HG02759 (cell line): ENCODE results near the gene C19orf33.
"Not testable (repeated sequence)": the region's sequence is repeated elsewhere in the genome, so short reads cannot be mapped to it uniquely, and the experiment has no call there.

ENCODE experiments used
- ATAC-seq: cut with Tn5 transposase; IDR thresholded peaks from one replicate; pipeline ENCODE4 v1.9.1; 2021; ENCODE audit warnings: mild to moderate bottlenecking, moderate library complexity; ENCODE audit not compliant: unreplicated experiment

C19orf33 gene

DNA sequence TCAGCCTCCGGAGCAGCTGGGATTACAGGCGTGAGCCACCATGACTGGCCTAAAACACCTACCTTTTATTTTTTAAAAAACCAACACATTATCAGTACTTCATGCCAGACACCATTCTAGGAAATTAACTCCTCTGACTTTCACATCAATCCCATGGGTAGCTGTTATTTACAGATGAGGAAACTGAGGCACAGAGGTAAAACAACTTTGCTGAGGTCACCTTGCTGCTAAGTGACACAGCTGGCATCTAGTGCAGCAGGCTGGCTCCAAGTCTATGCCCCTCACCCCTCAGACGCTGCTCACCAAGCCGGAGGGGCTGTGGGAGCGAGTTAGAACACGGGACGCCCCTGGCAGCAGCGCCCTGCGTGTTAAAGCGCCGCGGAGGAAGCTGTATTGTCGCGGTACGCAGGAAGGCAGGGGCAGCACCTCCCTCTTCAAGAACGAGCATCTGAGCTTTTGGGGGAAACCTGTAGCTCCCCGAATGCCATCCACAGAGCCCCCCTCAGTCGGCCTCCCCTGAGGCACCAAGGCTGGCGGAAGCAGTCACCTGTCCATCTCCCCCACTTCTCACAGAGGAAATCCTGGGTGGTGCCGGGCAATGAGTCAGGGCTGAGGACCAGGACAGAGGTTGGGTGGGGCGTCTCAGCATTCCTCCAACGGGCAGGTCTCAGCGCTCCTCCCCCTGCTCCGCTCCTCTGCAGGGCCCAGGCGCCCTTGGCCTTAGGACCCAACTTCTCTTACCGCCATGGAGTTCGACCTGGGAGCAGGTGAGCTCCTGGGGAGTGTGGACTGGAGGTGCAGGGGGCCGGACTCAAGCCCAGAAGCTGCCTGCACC is at the start of gene C19orf33:
C19orf33 (plus strand) TSS at position 735 of the 835 bp plus-strand sequence; CDS start at position 746, 11 bp downstream.
- no peak for ATAC-seq

DNA sequence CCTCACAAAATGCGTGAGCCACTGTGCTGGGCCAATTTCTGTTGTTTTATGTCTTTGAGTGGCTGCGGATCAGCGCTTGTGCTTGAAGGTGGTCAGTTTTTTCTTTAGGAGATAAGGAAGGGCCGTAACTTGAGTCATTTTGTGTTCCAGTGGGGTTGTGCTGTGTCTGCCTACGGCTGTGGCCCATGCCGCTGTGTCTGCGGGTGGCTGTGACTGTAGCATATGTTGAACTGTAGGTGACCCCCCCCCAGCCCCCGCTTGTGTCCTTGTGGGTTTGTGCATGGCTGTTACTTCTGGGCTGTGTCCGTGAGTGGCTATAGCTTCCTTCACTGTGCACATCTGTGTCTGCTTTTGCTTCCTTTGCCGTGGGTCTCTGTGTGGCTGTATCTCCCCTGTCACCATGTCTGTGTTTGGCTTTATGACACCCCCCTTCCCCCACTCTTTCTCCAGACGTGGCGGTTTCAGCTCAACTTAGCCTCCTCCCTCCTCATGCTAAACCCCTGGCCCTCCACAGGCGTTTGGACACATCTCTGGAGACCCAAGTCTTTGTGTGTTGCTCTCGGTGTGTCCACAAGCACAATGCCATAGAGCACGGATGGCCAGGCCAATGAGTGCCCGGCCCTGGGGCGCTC is 48.6 kb upstream of the C19orf33 start:
- no peak for ATAC-seq

DNA sequence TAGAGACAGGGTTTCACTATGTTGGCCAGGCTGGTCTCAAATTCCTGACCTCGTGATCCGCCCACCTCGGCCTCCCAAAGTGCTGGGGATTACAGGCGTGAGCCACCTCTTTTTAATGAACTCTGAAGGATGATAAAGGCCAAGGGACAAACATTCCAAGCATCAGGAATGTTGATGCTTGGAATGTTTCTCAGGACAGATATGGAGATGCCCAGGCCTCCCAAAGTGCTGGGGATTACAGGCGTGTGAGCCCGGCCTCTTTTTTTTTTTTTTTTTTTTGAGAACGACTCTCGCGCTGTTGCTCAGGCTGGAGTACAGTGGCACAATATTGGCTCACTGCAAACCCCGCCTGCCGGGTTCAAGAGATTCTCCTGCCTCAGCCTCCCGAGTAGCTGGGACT is 42.1 kb upstream of the C19orf33 start:
- ATAC-seq = not testable (repeated sequence)

DNA sequence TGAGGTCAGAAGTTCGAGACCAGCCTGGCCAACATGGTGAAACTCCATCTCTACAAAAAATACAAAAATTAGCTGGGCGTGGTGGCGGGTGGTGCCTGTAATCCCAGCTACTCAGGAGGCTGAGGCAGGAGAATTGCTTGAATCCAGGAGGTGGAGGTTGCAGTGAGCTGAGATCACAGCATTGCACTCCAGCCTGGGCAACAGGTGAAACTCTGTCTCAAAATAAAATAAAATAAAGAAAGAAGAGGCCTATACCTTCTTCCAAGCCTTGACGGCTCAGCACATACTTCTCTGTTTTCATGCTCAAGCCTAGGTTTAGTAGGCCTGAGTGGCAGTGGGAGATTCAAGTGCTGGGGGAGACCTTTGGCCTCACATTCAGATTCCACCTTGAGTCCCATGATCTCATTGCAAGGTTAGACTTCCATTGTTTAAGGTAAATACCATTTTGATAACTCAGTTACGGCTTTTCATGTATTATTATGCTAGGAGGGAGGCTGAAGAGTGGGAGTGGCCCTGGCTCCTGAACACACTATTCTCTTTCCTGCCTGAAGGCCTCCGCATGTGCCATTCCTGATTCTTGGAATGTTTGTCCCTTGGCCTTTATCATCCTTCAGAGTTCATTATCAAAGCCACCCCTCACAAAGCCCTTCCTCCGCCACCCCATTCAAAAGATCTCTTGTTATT is 41.3 kb upstream of the C19orf33 start:
- ATAC-seq = no peak

DNA sequence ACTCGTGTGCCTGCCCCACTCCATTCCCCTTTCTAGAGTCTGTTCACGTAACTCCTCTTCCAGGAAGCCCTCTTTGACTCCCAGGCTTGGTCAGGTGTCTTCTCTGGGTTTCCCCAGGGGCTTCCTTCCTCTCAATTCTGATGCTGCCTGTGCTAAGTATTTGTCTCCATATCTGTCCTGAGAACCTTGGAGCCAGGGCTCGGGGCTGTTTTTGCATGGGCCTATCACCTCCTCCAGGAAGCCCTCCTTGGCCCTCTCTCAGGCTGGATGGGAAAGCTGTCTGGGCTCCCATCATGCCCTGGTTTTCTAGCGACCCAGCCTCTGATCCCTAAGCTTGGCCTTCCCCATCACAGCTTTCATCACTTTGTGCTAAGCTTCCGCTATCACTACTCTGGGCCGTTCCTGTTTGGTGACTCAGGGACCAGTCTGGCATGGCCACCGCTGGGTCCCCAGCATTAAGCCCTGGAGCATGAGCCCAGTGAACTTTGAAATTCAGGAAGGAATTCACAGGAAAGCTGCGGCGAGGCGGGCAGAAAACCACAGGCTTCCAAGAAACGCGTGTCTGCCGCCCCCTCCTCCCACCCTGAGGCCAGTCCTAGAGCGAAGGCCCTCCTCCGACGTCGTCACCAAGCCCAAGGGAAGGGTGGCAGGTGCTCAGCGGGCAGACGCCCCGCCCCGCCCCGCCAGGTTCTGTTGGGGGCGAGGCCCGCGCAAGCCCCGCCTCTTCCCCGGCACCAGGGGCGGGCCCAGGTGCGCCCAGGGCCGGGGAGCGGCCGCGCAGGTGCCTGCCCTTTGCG is 40.2 kb upstream of the C19orf33 start:
- ATAC-seq = peak; percentile 74

DNA sequence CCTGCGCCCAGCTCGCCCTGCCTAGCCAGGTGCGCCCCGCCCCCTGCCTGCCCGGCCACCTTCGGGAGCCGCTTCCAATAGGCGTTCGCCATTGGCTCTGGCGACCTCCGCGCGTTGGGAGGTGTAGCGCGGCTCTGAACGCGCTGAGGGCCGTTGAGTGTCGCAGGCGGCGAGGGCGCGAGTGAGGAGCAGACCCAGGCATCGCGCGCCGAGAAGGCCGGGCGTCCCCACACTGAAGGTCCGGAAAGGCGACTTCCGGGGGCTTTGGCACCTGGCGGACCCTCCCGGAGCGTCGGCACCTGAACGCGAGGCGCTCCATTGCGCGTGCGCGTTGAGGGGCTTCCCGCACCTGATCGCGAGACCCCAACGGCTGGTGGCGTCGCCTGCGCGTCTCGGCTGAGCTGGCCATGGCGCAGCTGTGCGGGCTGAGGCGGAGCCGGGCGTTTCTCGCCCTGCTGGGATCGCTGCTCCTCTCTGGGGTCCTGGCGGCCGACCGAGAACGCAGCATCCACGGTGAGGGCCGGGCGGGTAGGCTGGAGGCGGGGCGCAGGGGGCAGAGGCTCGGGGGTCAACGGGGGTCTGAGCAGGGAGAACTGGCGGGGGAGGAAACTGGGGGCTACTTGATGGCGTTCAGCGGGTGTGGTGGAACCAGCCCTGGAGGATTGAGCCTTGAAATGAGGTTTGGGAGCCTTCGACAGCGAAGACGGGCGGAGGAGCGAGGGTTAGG is 39.4 kb upstream of the C19orf33 start, which contains the start of gene SPINT2:
SPINT2 (plus strand) TSS at position 88 of the 727 bp plus-strand sequence; CDS start at position 408, 320 bp downstream.
- peak; percentile 43 for ATAC-seq

DNA sequence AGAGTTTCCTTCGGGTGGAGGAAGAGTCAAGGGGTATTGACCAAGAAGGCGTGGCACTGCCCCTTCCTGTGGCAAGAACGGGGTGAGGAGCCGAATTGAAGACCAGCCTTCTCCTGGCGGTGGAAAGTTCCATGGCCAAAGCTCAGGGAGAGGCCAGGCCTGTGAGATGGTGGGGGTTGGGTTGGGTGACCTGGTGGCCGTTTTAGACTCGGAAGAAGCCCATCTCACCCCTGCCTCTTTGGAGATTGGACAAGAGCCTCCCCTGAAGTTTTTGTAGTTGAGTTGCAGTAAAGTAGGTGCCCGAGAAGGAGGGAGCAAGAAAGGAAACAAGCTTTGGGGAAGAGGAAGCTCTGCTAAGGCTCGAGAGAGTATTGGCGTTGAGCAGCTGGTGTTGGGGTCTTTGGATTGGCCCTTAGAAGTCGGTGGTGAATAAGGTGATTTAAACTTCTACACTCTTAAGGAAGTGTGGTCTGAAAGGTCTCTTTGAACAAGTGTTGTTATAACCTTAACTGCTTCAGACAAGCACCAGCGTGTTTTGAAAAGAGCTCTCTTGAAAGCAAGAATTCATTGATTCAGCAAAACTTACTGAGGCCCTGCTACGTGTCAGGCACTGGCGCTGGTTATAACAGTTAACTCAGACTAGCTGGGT is 38.7 kb upstream of the C19orf33 start:
- no peak for ATAC-seq

DNA sequence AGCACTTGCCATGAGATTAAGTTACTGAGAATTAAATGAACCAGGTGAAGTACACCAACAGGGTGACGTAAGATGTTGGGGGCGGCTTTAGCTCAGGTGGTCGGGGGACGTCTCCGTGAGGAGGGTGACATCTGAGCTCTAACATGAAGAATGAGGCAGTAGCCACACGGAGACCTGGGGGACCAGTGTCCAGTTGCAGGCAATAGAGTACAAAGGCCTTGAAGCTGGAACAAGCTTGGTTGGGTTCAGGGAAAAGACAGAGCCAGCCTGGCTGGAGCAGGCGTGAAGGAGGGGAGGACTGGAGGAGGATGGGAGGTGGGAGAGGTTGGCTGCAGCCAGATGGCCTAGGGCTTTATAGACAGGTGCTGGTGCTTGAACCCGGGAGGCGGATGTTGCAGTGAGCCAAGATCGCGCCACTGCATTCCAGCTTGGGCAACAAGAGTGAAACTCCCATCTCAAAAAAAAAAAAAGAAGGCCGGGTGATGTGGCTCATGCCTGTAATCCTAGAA is 38.1 kb upstream of the C19orf33 start:
- ATAC-seq = no peak

DNA sequence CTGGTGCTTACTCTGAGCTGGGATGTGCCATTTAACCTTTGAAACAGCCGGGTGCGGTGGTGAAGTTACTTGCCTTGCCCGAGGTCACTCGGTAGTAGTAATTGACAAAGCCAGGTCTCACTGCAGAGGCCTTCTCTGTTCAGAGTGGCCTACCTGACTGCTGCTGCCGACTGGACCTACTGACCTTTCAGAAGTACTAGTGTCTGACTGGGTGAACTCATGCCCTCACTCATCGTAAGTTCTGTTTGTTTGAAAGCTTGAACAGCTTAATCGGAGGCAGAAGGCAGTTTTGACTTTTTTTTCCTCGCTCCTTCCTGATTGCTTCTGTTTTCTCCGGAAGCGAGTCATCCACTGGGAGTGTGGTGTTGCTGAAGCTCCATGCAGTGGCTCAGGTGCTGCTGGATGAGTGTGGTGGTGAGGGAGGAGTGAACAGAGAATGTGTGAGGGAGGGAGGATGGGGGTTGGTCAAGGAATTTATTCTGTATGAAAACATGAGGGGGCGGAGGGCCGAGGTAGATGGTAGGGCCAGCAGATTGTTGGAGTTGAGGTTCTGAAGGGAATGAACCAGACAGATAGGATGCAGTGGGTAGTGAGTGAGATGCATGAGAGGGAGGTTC is 37.0 kb upstream of the C19orf33 start:
- no peak for ATAC-seq

DNA sequence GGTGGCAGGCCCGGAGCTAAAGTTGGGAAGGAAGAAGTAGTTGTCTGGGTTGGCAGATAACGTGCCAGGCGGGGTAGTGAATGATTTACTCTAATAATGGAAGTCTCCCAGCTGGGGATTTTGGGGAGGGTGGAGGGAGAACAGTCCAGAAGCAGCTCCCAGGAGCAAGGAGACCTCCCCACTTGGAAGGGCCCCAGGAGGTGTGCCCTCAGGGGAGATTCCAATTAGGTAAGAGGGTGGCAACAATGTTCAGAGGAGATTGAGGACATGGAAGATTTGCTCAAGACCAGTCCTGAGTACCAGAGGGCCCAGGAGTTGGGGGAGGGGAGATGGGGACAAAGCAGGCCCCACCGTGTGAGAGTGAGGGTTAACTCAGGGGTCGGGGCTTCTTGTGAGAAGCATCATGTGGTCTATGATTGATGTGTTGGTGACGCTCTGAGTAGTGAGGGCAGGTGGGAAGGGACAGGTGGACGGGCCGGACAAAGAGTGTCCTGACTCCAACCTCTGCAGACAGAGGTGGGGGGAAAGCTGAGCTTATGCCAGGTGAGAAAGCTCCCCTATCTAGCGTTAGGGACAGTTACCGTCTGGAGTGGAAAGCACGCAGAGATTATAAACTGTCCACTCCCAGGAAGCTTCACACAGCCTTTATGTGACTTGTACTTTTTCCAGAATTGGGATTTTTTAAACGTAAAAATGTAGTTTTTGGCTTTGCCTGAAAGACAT is 36.1 kb upstream of the C19orf33 start:
- ATAC-seq = no peak

DNA sequence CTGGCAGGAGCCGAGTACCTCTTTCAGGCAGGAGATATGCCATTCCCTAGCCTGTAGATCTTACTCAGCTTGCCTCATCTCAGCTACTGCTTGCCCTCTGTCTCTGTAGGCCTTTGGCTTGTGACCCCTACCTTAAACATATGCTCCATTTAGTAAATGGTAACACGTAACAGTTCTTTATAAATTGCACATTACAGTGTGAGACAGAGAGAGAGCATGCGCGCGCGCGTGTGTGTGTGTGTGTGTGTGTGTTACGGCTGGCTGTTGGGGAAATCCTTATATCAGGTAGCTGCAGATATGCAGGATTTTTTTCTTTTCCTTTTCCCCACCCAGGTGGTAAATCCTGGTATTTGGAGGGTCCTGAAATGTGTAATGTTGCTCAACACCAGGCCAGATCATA is 35.5 kb upstream of the C19orf33 start:
- ATAC-seq = no peak

DNA sequence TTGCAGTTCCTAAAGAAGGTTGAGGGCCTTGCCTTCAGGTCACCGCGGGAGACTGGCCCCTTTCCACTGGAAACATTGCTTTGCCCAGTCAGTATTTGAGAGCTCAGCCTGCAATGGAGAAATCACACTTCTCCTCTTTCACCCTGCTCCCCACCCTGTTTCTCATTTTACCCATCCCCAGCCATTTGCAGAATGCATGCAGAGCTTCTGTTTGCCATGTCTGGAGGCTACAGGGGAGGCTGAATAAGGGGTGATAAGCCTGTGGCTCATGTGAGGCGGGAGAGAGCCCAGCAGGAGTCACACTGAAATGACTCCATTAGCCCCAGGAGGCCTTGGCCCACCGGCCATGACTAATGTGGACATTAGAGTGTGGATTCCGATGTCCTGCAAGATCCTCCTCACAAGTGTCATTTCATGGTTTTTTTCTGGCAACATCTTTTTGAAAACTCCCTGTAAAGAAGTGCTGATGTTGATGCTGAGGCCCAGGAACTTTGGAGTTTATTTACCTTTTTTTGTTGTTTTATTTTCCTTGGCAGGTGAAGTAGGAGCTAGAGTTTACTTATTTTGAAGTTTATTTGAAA is 33.4 kb upstream of the C19orf33 start:
- ATAC-seq = no peak

DNA sequence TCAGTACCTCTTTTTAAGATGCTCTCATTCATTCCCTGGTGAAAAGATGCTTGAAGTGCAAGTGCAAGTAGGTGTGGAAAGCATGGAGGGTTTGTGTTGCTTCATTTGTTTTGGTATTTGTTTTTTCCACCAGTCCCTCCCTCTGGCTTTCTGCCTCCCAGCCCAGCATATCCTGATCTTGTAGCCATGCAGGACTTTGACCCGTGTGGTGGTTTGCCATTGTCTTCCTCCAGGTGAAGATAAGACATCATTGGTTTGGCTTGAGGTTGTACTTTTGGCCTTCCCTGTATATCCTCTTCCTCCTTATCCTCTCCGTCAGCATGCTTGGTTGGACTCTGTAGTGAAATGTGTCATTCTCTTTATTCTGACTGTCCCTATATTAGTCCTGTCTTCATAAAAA is 30.6 kb upstream of the C19orf33 start:
- no peak for ATAC-seq

DNA sequence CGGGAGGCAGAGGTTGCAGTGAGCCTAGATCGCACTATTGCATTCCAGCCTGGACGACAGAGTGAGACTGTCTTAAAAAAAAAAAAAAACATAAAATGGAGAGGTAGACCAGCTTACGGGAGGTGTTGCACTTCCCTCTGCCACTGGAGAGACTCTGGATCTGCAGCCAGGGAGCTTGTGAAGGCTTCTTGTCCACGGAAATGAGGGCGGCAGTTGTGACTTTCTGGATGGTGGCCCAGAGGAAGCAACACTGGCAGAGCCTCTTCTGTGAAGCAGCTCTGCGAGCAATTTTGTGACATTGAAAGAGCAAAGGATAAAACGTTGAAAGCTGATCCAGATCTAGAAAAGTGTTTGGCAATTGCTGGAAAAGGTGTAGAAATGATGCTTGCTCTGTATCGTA is 29.3 kb upstream of the C19orf33 start:
- ATAC-seq = no peak

DNA sequence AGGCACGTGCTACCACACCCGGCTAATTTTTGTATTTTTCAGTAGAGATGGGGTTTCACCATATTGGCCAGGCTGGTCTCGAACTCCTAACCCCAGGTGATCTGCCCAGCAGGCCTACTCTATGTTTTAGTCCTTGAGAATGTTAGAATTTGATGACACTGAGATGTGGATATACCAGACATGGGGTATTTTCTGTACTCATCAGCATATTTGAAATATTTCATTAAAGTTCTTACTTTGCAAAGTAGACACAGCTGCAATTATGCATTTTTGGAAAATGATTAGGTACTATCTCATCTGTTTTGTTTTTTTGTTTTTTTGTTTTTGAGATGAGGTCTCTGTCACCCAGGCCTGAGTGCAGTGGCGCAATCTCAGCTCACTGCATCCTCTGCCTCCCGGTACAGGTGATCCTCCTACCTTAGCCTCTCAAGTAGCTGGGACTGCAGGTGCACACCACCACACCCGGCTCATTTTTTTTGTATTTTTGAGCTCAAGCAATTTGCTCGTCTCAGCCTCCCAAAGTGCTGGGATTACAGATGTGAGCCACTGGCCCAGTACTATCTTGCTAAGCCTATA is 27.0 kb upstream of the C19orf33 start:
- no peak for ATAC-seq

DNA sequence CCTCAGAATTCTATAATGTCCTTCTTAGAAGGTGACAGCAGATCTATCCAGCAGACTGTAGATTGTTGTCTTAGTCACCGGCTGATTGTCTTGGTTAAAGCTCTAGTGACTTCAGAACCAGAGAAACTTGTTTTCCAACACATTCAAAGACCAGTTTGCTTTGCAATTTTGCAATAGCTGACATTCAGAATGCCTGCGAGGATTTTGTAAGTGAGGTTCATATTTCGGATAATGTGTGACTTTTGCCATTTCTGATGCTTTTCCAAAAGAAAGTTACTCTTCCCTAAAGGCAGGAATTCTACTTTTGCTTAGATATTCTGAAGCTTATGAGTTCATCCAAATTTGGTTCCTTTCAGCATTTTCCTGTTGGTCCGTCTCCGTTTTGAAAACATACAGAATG is 26.5 kb upstream of the C19orf33 start:
- ATAC-seq = no peak

DNA sequence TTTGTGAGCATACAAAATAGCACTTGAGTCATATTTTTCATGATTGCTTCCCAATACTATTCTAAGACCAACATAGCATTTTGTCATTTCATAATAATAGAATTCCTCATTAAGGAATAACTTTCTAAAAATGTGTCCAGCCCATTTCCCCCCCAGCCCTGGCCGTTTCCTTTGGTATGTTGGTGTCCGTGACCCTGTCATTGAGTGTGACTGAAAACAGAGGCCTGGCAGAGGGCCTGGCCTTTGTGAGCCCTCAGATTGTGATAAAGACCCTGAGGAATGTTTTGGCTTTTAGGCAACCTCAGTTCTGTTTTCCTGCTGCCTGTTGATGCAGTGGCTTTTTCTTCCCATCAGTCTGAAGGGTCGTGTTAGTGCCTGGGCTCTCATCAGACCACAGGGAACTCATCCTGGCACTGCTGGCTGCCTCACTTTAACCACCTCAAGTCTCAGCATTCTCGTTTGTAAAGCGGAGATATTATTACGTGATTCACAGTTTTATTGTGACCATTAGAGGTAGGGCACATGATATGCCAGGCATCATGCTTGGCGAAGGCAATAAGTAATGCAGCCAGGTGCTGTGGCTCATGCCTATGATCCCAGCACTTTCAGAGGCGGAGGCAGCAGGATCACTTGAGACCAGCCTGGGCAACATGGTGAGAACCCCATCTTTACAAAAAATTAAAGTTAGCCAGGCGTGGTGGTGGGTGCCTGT is 25.9 kb upstream of the C19orf33 start:
- ATAC-seq = no peak
